Activated T-helper 2 cell treated with anti-CD3 and anti-CD28 coated beads, Interferon-gamma antibody, Interleukin-2, Interleukin-4, amounts not matched to agents 10 μg/mL and 5 μg/mL and 100 μg/mL, durations not matched to agents 14 hours and 24 hours and 36 hours (primary cell): Measurements from ENCODE around the gene LAMB4. TPM values are rescaled to one million over a fixed set of nuclear protein-coding genes. Genes with fewer than 3 reads are reported as not detected.

Source experiments
- DNase-seq: peaks from one replicate; pipeline ENCODE4 v3.0.0; 2021; ENCODE audit warnings: low spot score
- H3K27ac Mint-ChIP-seq: one replicate; pipeline ENCODE4 v1.8.0; 2021; ENCODE audit warnings: mixed read lengths
- H3K27me3 Mint-ChIP-seq: one replicate; pipeline ENCODE4 v1.8.0; 2021; ENCODE audit warnings: low read depth, mixed read lengths
- H3K36me3 Mint-ChIP-seq: one replicate; pipeline ENCODE4 v1.8.0; 2021; ENCODE audit warnings: low read depth, mixed read lengths
- H3K4me1 Mint-ChIP-seq: one replicate; pipeline ENCODE4 v1.8.0; 2021; ENCODE audit warnings: low read depth, mixed read lengths
- H3K4me3 Mint-ChIP-seq: one replicate; pipeline ENCODE4 v1.8.0; 2021; ENCODE audit warnings: low read depth, mild to moderate bottlenecking, moderate library complexity, mixed read lengths
- H3K9me3 Mint-ChIP-seq: one replicate; pipeline ENCODE4 v1.8.0; 2021; ENCODE audit warnings: mixed read lengths
- intact Hi-C: fragments of 100-400 bp; cut with micrococcal nuclease; formaldehyde crosslinking; loops from one replicate; pipeline ENCODE4 v1.15.1; 2023
- total RNA-seq: library from RNA; stranded (reverse); gene quantifications from 2 replicates; pipeline ENCODE4 v1.2.3, GENCODE V29; 2022

LAMB4 gene
- total RNA-seq, 1 donor from 2014 or later = not detected

DNA sequence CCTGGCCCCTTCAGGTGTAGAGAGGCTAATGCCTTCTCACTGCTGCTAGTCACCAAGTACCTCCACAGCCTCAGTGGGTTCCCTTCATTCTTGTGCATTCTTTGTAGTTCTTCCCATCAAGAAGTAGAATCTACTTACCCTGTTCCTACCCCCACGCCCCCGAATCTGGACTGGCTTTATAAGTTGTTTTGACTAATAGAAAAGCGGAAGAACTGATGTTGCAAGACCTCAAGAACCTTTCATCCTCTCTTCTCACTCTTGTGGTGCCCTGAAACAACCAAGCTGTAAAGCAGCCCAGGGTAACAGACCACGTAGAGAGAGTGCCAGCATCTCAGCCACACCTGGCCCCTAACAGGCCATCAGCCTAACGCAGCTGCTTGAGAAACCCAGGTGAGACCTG lies 104.0 kb downstream of the LAMB4 start:
- Mint-ChIP-seq H3K4me3 (no peak overlapping the region), H3K27me3 (peaks cover 18% of the 10 kb centered on the region), H3K36me3 (no peaks in the 10 kb centered on the region), H3K27ac (no peak overlapping the region), H3K4me1 (no peaks in the 10 kb centered on the region), H3K9me3 (no peaks in the 10 kb centered on the region)
- intact Hi-C loops = no loop called here
- DNase-seq = no peak

DNA sequence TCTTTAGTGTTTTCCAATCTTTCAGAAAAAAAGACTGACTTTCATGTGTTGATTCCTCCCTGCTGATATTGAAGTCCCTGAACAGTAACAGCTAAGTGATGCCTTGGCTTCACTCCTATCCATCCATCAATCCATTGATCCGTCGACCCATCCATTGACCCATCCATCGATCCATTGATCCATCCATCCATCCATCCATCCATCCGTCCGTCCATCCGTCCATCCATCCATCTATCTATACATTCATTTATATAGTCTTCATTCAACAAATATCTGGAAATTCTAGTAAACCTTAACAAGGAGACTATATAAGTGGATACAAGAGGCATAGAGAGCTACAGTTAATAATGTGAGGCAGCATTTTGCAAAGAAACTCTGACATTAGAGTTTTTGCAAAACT lies 105.6 kb downstream of the LAMB4 start:
- no peaks in the 10 kb centered on the region for H3K36me3 Mint-ChIP-seq
- no peaks in the 10 kb centered on the region for H3K4me1 Mint-ChIP-seq
- H3K27me3 Mint-ChIP-seq = peaks cover 17% of the 10 kb centered on the region
- H3K4me3 Mint-ChIP-seq = no peak overlapping the region
- no peak for DNase-seq
- H3K9me3 Mint-ChIP-seq = no peaks in the 10 kb centered on the region
- intact Hi-C loops = no loop called here
- H3K27ac Mint-ChIP-seq = no peak overlapping the region

DNA sequence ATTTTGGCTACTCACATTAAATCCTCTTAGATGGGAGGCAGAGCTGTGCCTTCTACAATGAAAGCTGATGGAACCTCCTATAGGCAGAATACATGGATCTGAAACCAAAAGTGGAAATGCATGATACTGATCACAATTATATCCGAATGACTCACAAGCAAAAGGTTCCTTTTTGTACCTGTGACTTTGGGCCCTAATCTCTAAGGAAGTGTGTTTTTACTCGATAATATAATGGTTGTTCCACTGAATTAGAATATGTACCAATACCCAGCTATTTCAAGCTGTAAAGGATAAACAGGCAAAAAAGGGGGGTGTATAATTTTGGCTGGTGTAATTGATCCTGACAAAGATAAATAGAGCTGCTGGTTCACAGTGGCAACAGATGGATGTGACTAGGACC lies 109.6 kb downstream of the LAMB4 start:
- H3K27me3 Mint-ChIP-seq = peaks cover 19% of the 10 kb centered on the region
- no peaks in the 10 kb centered on the region for H3K9me3 Mint-ChIP-seq
- no peak overlapping the region for H3K27ac Mint-ChIP-seq
- no peak overlapping the region for H3K4me3 Mint-ChIP-seq
- no peaks in the 10 kb centered on the region for H3K4me1 Mint-ChIP-seq
- no peak for DNase-seq
- intact Hi-C loops = no loop called here
- no peaks in the 10 kb centered on the region for H3K36me3 Mint-ChIP-seq

DNA sequence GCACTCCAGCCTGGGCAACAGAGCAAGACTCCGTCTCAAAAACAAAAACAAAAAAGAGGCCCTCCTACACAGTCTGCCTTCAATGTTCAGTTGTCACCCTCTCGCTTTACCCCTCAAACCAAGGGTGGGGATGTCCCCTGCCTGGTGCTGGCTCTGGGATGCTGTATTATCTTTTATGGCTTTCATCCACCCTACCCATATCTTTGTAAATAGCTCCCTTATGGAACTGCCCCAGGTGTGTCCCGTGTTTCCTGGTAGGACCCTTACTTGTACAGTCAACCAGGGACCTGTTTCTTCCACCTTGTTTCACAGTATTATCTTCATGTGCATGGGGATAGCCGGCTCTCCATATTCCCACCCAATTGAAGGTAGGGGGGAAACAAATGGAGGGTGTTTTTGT lies 111.5 kb downstream of the LAMB4 start:
- intact Hi-C loops = no loop called here
- DNase-seq = no peak
- no peaks in the 10 kb centered on the region for H3K9me3 Mint-ChIP-seq
- peaks cover 12% of the 10 kb centered on the region for H3K27me3 Mint-ChIP-seq
- no peak overlapping the region for H3K4me3 Mint-ChIP-seq
- H3K27ac Mint-ChIP-seq = no peak overlapping the region
- H3K36me3 Mint-ChIP-seq = no peaks in the 10 kb centered on the region
- no peaks in the 10 kb centered on the region for H3K4me1 Mint-ChIP-seq

DNA sequence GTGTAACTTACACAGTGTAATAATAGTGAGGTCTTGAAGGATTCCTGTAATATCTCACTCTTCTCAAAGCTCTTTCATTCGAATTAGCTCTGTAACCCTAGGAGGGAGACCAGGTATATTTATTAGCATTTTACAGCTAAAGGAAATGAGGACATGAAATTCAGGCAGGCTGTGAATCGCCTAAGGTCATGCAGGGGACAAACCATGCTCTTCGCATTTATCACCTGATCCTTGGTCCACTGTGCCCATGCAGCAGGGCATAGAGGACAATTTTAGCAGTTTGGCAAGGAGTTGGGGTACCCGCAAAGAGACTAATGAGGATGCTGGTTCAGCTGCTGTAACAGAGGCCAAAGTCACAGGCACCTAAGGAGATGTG lies 112.4 kb downstream of the LAMB4 start:
- intact Hi-C loops = no loop called here
- Mint-ChIP-seq H3K27ac (no peak overlapping the region), H3K27me3 (peaks cover 13% of the 10 kb centered on the region), H3K4me1 (no peaks in the 10 kb centered on the region), H3K4me3 (no peak overlapping the region), H3K9me3 (no peaks in the 10 kb centered on the region), H3K36me3 (no peaks in the 10 kb centered on the region)
- no peak for DNase-seq

DNA sequence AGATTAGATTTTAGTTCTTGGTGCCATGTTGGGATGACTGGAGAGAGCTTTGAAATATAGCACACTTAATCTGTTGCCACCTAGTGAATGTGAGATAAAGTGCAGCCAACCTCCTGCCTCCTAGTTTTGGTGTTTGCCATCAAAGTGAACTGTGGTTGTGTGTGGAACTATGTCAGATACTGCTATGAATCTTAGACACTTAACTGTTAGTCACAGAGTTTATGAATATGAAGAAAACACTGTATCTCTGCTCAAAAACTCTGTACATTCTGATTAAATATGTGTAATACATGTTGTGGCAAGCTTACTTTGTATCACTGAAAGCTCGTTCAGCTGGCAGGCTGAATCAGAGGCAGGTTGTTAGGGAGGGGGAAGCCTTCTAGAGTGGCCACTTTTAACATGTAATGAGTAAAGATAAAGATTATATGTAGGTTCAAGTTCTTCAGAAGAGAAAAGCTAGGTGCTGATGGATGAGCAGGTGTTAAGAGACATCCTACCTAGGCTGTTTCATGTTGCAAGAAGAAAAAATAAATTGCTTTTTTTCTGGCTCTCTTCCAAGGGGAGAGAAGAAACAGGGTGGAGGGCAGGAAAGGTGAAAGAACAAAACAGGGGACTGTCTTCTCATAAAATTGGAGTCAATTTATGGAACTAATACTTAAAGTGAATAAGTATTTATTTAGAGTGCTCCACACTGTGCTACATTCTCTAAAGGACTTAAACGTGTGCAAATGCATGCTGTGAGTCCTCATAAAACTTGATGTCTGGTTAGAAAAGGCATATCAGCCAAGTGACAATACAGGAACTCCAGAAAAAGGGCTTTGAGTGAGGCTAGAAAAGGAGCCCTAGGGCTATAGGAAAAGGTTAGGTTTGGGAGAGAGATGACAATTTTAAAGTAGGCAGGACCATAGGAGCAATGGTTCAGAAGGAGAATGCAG lies 113.1 kb downstream of the LAMB4 start:
- no peak overlapping the region for H3K4me3 Mint-ChIP-seq
- DNase-seq = no peak
- H3K9me3 Mint-ChIP-seq = no peaks in the 10 kb centered on the region
- intact Hi-C loops = no loop called here
- H3K36me3 Mint-ChIP-seq = no peaks in the 10 kb centered on the region
- no peaks in the 10 kb centered on the region for H3K4me1 Mint-ChIP-seq
- H3K27ac Mint-ChIP-seq = no peak overlapping the region
- H3K27me3 Mint-ChIP-seq = peaks cover 16% of the 10 kb centered on the region

DNA sequence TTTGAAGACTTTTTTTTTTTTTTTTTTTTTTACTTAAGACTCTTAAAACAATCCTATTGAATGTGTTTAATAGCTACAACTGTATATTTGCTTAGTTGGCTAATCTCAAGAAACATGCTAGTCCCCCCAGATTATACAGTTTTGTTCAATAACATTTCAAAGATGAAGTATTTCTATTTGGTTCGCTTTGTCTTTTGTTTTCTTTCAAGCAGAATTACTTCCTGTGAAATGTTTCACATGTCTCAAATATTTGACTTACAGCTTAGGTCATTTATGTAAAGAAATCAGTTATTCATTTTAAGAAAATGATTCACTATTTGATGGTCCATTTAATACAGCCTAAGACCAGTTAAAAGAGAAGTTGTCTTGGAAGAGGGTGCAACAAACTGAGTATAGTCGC lies 114.4 kb downstream of the LAMB4 start:
- Mint-ChIP-seq H3K4me1 (no peaks in the 10 kb centered on the region), H3K4me3 (no peak overlapping the region), H3K27ac (no peak overlapping the region), H3K36me3 (no peaks in the 10 kb centered on the region), H3K27me3 (peaks cover 15% of the 10 kb centered on the region), H3K9me3 (no peaks in the 10 kb centered on the region)
- DNase-seq = no peak
- intact Hi-C loops = no loop called here

DNA sequence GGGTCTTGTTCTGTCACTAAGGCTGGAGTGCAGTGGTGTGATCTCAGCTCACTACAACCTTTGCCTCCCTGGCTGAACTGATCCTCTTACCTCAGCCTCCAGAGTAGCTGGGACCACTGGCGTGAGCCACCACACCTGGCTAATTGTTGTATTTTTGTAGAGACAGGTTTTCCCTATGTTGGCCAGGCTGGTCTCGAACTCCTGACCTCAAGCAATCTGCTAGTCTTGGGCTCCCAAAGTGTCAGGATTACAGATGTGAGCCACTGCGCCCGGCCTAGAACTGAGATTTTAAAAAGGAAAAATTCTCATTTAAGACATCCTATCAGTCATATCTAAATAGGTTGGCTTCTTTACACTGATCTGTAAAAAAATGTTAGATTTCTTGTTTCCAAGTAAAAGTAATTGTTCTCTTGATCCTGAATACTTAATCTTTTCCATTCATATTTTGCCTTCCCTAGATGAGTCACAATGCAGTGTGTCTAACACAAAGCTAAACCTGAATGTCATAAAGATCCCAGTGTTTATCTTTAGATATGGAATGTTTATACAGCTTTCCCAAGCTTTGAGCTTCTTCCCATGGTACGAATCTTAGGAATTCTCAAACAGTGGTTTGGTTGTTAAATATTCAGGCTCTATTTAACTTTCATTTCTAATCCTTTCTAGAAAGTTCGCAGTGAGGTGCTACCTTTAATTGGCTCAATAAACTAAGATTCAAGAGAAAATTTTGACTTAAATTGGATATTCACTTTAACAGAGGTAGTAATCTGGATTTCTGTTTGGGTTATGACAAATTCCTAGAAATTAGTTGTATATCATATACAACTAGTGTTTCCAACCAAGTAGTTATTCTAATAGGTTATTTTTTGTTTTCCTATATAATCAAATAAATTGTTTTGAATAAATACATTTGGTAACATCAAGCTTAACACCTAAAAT lies 115.1 kb downstream of the LAMB4 start:
- intact Hi-C loops = no loop called here
- no peak for DNase-seq
- Mint-ChIP-seq H3K9me3 (no peaks in the 10 kb centered on the region), H3K27me3 (peaks cover 17% of the 10 kb centered on the region), H3K36me3 (no peaks in the 10 kb centered on the region), H3K4me3 (no peak overlapping the region), H3K4me1 (no peaks in the 10 kb centered on the region), H3K27ac (no peak overlapping the region)

DNA sequence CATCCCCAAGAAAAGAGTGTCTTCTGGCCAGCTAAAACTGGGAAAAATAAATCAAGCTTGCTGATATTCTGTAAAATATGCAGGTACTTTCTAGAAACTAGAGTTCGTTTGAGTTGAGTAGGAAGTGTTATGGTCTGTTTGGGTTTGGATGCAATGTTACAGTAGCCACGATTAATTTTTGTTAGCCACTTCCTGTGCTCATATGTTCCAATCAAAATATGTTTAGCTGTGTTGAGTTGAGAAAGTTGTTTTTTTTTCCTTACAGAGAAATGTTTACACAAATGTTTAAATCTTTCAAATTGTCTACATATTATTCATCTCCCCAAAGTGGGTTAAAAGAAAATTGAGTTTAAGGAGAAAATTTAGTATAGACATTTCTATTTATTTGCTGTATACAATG lies 115.9 kb downstream of the LAMB4 start:
- DNase-seq = no peak
- intact Hi-C loops = no loop called here
- Mint-ChIP-seq H3K36me3 (no peaks in the 10 kb centered on the region), H3K4me1 (no peaks in the 10 kb centered on the region), H3K27ac (no peak overlapping the region), H3K9me3 (no peaks in the 10 kb centered on the region), H3K4me3 (no peak overlapping the region), H3K27me3 (peaks cover 18% of the 10 kb centered on the region)

DNA sequence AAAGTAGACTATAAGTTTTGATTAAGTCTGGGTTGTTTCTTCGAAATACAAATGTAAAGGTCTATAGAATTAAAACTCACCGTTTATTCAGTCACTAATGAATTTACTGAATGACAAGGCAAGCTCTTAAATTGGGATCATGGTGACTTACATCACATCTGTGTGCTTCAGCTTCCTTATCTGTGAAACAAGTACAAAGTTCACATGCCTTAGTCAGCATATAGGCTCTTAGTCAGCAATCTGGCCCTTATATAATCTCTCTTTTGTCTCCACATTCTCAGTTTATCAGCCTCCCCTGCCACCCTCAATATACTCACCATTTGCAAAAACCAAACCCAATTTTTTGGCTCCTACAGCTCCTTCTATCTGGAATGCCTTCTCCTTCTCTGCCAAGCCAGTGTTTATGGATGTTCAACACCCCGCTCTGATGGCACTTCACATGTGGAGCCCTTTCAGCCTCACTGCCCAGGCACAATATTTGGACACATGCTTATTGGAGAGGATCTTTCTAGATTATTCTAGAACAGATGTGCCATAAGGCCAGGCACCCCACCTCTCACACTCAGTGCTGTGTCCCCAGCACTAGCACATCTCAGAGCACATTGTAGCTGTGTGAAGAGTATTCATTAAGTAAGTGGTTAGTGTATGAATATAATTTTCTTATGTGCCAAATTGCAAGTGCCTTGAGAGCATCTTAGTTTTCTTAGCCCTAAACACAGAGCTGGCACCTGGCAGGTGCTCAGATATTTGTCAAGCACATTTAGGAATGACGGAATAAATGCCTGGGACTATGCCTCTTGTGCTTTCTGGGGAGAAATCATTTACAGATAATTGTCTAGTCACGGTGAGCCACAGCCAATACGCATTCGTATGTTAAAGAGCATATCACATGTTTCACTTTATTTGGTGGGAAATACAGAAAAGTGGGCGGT lies 117.4 kb downstream of the LAMB4 start:
- Mint-ChIP-seq H3K36me3 (no peaks in the 10 kb centered on the region), H3K9me3 (no peaks in the 10 kb centered on the region), H3K27me3 (peaks cover 19% of the 10 kb centered on the region), H3K4me1 (no peaks in the 10 kb centered on the region), H3K4me3 (no peak overlapping the region), H3K27ac (no peak overlapping the region)
- no peak for DNase-seq
- intact Hi-C loops = no loop called here

DNA sequence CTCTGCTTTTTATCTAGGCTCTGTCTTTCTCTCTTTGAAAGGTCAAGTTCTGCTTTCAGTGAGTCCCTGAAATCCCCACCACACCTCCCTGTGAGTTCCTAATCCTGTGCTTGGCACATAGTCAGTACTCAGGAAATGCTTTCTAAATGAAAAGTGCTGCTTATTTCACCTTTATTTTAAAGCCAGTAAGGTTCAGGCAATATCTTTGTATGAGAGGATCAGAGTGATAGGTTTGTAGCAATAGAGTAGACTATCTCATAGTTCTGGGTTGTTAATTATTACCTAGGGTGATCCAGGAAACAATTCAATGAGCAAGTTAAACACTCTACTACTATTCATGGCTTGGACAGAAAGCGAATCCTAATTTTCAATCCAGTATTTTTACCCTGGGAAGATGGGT lies 119.8 kb downstream of the LAMB4 start:
- Mint-ChIP-seq H3K27ac (no peak overlapping the region), H3K27me3 (peaks cover 26% of the 10 kb centered on the region), H3K36me3 (no peaks in the 10 kb centered on the region), H3K9me3 (no peaks in the 10 kb centered on the region), H3K4me3 (no peak overlapping the region), H3K4me1 (no peaks in the 10 kb centered on the region)
- intact Hi-C loops = no loop called here
- no peak for DNase-seq

DNA sequence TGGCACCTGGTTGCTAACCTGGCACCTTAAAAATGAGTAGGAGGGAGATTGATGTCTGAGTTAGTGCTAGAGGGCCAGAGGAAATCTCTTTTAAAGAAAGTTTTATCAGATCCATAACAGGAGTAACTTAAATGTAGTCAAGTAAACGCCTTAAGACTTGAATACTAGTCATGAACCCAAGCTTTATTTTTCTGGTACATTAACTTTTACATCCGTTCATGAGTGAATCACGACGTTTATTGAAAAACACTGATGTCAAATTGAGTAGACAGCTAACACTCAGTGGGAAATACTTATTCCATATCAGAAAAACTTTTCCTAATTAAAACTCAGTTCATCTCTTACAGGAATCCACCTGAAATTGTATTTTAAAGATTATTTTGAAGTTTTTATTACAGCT lies 120.3 kb downstream of the LAMB4 start:
- Mint-ChIP-seq H3K36me3 (no peaks in the 10 kb centered on the region), H3K4me3 (no peak overlapping the region), H3K27me3 (peaks cover 31% of the 10 kb centered on the region), H3K9me3 (no peaks in the 10 kb centered on the region), H3K4me1 (no peaks in the 10 kb centered on the region), H3K27ac (no peak overlapping the region)
- intact Hi-C loops = loop anchor here (10.0 kb wide), 1 partner anchor 85 kb away; no protein-coding TSS in a partner anchor
- DNase-seq = no peak
